ENCODE results near the gene CCDC85C.

Gene CCDC85C

GRCh38 chr14:99473458-99473857 lies 130.5 kb downstream of the CCDC85C start:
- no peak for TF ChIP-seq EGR1 (IDR thresholded peaks at IDR 0.05)
- no peak for TF ChIP-seq EP300 (IDR thresholded peaks at IDR 0.05; ENCODE audit: borderline replicate concordance)
- no peak for TF ChIP-seq ZBTB7A (IDR thresholded peaks at IDR 0.05; ENCODE audit: low read depth)
- TF ChIP-seq USF1 (IDR thresholded peaks at IDR 0.05) = no peak
- TF ChIP-seq NFIC (IDR thresholded peaks at IDR 0.05) = no peak
- TF ChIP-seq RAD21 (IDR thresholded peaks at IDR 0.05; ENCODE audit: low read depth) = no peak

- TF ChIP-seq TCF12 (IDR thresholded peaks at IDR 0.05; ENCODE audit: low read depth) = no peak
- no peak for TF ChIP-seq MAX (IDR thresholded peaks at IDR 0.05)
- no peak for TF ChIP-seq TEAD4 (IDR thresholded peaks at IDR 0.05)
- no peak for TF ChIP-seq TAF1 (IDR thresholded peaks at IDR 0.05; ENCODE audit: low read depth)
- no peak for TF ChIP-seq EGR1 (IDR thresholded peaks at IDR 0.05)
- no peak for TF ChIP-seq YY1 (IDR thresholded peaks at IDR 0.05; ENCODE audit: low read depth)
- TF ChIP-seq CREB1 (IDR thresholded peaks at IDR 0.05; ENCODE audit: low read depth) = no peak
- no peak for TF ChIP-seq FOXM1 (IDR thresholded peaks at IDR 0.05; ENCODE audit: borderline replicate concordance, low read depth)
- no peak for TF ChIP-seq REST (IDR thresholded peaks at IDR 0.05; ENCODE audit: low read depth)
- no peak for TF ChIP-seq EP300 (IDR thresholded peaks at IDR 0.05; ENCODE audit: borderline replicate concordance)
- TF ChIP-seq USF1 (IDR thresholded peaks at IDR 0.05) = no peak
- no peak for TF ChIP-seq NFIC (IDR thresholded peaks at IDR 0.05)
- TF ChIP-seq ZBTB7A (IDR thresholded peaks at IDR 0.05; ENCODE audit: low read depth) = no peak
- no peak for TF ChIP-seq RAD21 (IDR thresholded peaks at IDR 0.05; ENCODE audit: low read depth)
- TF ChIP-seq CEBPB (IDR thresholded peaks at IDR 0.05) = no peak
Observed at GRCh38 chr14:99472937-99473336, 131.1 kb downstream of the CCDC85C start.

- TF ChIP-seq EP300 (IDR thresholded peaks at IDR 0.05; ENCODE audit: borderline replicate concordance) (no peak), TAF1 (IDR thresholded peaks at IDR 0.05; ENCODE audit: low read depth) (no peak), YY1 (IDR thresholded peaks at IDR 0.05; ENCODE audit: low read depth) (no peak), RAD21 (IDR thresholded peaks at IDR 0.05; ENCODE audit: low read depth) (no peak), MAX (IDR thresholded peaks at IDR 0.05) (no peak), CREB1 (IDR thresholded peaks at IDR 0.05; ENCODE audit: low read depth) (no peak), CEBPB (IDR thresholded peaks at IDR 0.05) (no peak), USF1 (IDR thresholded peaks at IDR 0.05) (no peak), ZBTB7A (IDR thresholded peaks at IDR 0.05; ENCODE audit: low read depth) (no peak), EGR1 (IDR thresholded peaks at IDR 0.05) (no peak), NFIC (IDR thresholded peaks at IDR 0.05) (no peak), TEAD4 (IDR thresholded peaks at IDR 0.05) (no peak), FOXM1 (IDR thresholded peaks at IDR 0.05; ENCODE audit: borderline replicate concordance, low read depth) (no peak)
Observed at GRCh38 chr14:99471731-99472130, 132.3 kb downstream of the CCDC85C start.

- TF ChIP-seq TAF1 (IDR thresholded peaks at IDR 0.05; ENCODE audit: low read depth) (no peak), EP300 (IDR thresholded peaks at IDR 0.05; ENCODE audit: borderline replicate concordance) (no peak), TEAD4 (IDR thresholded peaks at IDR 0.05) (no peak), CEBPB (IDR thresholded peaks at IDR 0.05) (no peak), USF1 (IDR thresholded peaks at IDR 0.05) (no peak)
Observed at GRCh38 chr14:99468836-99469592, 135.0 kb downstream of the CCDC85C start.

GRCh38 chr14:99468081-99468480 lies 135.9 kb downstream of the CCDC85C start:
- TF ChIP-seq TEAD4 (IDR thresholded peaks at IDR 0.05) = no peak
- no peak for TF ChIP-seq FOXM1 (IDR thresholded peaks at IDR 0.05; ENCODE audit: borderline replicate concordance, low read depth)
- no peak for TF ChIP-seq MAX (IDR thresholded peaks at IDR 0.05)
- no peak for TF ChIP-seq REST (IDR thresholded peaks at IDR 0.05; ENCODE audit: low read depth)
- no peak for TF ChIP-seq USF1 (IDR thresholded peaks at IDR 0.05)
- no peak for TF ChIP-seq TAF1 (IDR thresholded peaks at IDR 0.05; ENCODE audit: low read depth)
- TF ChIP-seq TCF12 (IDR thresholded peaks at IDR 0.05; ENCODE audit: low read depth) = no peak
- TF ChIP-seq EP300 (IDR thresholded peaks at IDR 0.05; ENCODE audit: borderline replicate concordance) = no peak
- no peak for TF ChIP-seq RAD21 (IDR thresholded peaks at IDR 0.05; ENCODE audit: low read depth)
- no peak for TF ChIP-seq CEBPB (IDR thresholded peaks at IDR 0.05)
